GM12878 (cell line): ENCODE results near the gene KIDINS220. TPM values are rescaled to one million over a fixed set of nuclear protein-coding genes. Genes with fewer than 3 reads are reported as not detected.

Experiments
- ATAC-seq: fragments of 200-7000 bp; cut with Tn5 transposase; 3 replicates; pipeline ENCODE4 v1.9.1; 2020; ENCODE audit warnings: mild to moderate bottlenecking, moderate library complexity
- BruUV-seq: library from RNA; stranded (reverse); fragments of 400-500 nt; replicated peaks from 2 replicates; lab custom pipeline; 2021; lab: Mats Ljungman, UMichigan
- CTCF ChIA-PET: fragments of 300-600 bp; sonication (Branson Sonifier 250); formaldehyde crosslinking; extraction: SDS; loops from one replicate; lab custom pipeline; 2021; ENCODE audit warnings: inconsistent platforms; lab: Yijun Ruan, JAX
- POLR2A ChIA-PET: fragments of 350-600 bp; formaldehyde crosslinking; extraction: SDS; loops from one replicate; lab custom pipeline; 2021; ENCODE audit warnings: inconsistent platforms; lab: Charles Lee
- RAD21 ChIA-PET: fragments of 300-600 bp; sonication (Branson Sonifier 250); formaldehyde crosslinking; loops from one replicate; lab custom pipeline; 2023; ENCODE audit warnings: antibody characterized with exemption; ENCODE audit not compliant: unreplicated experiment; lab: Charles Lee
- SMC1A ChIA-PET: fragments of 300-600 bp; sonication (Branson Sonifier 250); formaldehyde crosslinking; loops from one replicate; lab custom pipeline; 2023; ENCODE audit not compliant: unreplicated experiment, uncharacterized antibody; lab: Charles Lee
- DNase-seq: peaks from one replicate; pipeline ENCODE4 v3.0.0-alpha.2; 2011; ENCODE audit warnings: low read depth, low spot score
- FAIRE-seq: peaks from 3 replicates; lab custom pipeline; 2011; peaks lifted over from hg19 to GRCh38; lab: Jason Lieb, UNC
- H2AFZ ChIP-seq: 2 replicates; pipeline ENCODE4 v1.6.0; 2011; ENCODE audit warnings: low read depth, low read length, control low read depth; ENCODE audit not compliant: control insufficient read depth
- H3K27ac ChIP-seq: 2 replicates; pipeline ENCODE4 v1.5.1; 2011; ENCODE audit warnings: control low read depth; ENCODE audit not compliant: control insufficient read depth, insufficient read depth
- H3K27me3 ChIP-seq, 2 experiments: replicated peaks in 1 of 2; 2 replicates each; pipeline versions ENCODE4 v1.6.0 to v1.6.1; 2011; ENCODE audit warnings: low read length in 1 of 2; ENCODE audit not compliant: control insufficient read depth in 2 of 2, insufficient read depth in 2 of 2
- H3K36me3 ChIP-seq, 2 experiments: 2 replicates each; pipeline ENCODE4 v1.5.1; 2011; ENCODE audit warnings: low read length in 1 of 2; ENCODE audit not compliant: control insufficient read depth in 2 of 2, insufficient read depth in 2 of 2
- H3K4me1 ChIP-seq: 2 replicates; pipeline ENCODE4 v1.6.1; 2011; ENCODE audit warnings: mild to moderate bottlenecking, low read length, moderate library complexity, mixed read lengths; ENCODE audit not compliant: control insufficient read depth, insufficient read depth
- H3K4me2 ChIP-seq: 2 replicates; pipeline ENCODE4 v1.6.0; 2011; ENCODE audit warnings: control low read depth; ENCODE audit not compliant: control insufficient read depth, insufficient read depth
- H3K4me3 ChIP-seq: fragments of 200-600 bp; sonication (generic); 2 replicates; pipeline ENCODE4 v1.5.1; 2016
- H3K79me2 ChIP-seq: 2 replicates; pipeline ENCODE4 v1.6.0; 2011; ENCODE audit warnings: low read length; ENCODE audit not compliant: control insufficient read depth, insufficient read depth
- H3K9ac ChIP-seq: 2 replicates; pipeline ENCODE4 v1.8.0; 2011; ENCODE audit warnings: low read length, control low read depth, mixed read lengths; ENCODE audit not compliant: control insufficient read depth, insufficient read depth
- H3K9me3 ChIP-seq: replicated peaks from 3 replicates; pipeline ENCODE4 v1.5.1; 2011; ENCODE audit warnings: mild to moderate bottlenecking, low read length; ENCODE audit not compliant: control insufficient read depth, insufficient read depth
- H4K20me1 ChIP-seq: 2 replicates; pipeline ENCODE4 v1.6.0; 2011; ENCODE audit not compliant: control insufficient read depth, insufficient read depth
- ATF2 ChIP-seq: IDR thresholded peaks from 2 replicates; pipeline ENCODE4 v1.6.1; 2012; ENCODE audit warnings: low read length, inconsistent platforms
- BCLAF1 ChIP-seq: fragments of 450-650 bp; IDR thresholded peaks from 2 replicates; pipeline ENCODE4 v1.6.1; 2017; ENCODE audit warnings: antibody characterized with exemption, mild to moderate bottlenecking, moderate library complexity
- CREM ChIP-seq: IDR thresholded peaks from 2 replicates; pipeline ENCODE4 v1.6.1; 2014; ENCODE audit warnings: antibody characterized with exemption, low read depth
- E2F8 ChIP-seq: fragments of 450-650 bp; IDR thresholded peaks from 2 replicates; pipeline ENCODE4 v1.6.1; 2018; ENCODE audit warnings: mild to moderate bottlenecking, low read depth, moderate library complexity; ENCODE audit not compliant: partially characterized antibody
- EGR1 ChIP-seq, 2 experiments: IDR thresholded peaks; 1 replicate in 1 of 2; 2 replicates in 1 of 2; pipeline ENCODE4 v1.6.1; 2011 to 2012; ENCODE audit warnings: low read depth in 2 of 2, low read length in 2 of 2, borderline replicate concordance in 1 of 2, mild to moderate bottlenecking in 1 of 2, moderate library complexity in 1 of 2
- JUND ChIP-seq: IDR thresholded peaks from 2 replicates; pipeline ENCODE4 v1.6.1; 2012; ENCODE audit warnings: low read depth, mild to moderate bottlenecking, low read length, improper control_type of control experiment, moderate library complexity
- YY1 ChIP-seq: IDR thresholded peaks from 2 replicates; pipeline ENCODE4 v1.6.1; 2011; ENCODE audit warnings: low read depth, mild to moderate bottlenecking, low read length
- ZBTB4 ChIP-seq: fragments of 450-650 bp; formaldehyde crosslinking; IDR thresholded peaks from 2 replicates; pipeline ENCODE4 v1.4.0; 2022; ENCODE audit warnings: mild to moderate bottlenecking, moderate library complexity
- ZNF384 ChIP-seq: IDR thresholded peaks from 2 replicates; pipeline ENCODE4 v1.6.1; 2012; ENCODE audit warnings: low read depth, mild to moderate bottlenecking, low read length, improper control_type of control experiment, borderline replicate concordance
- in situ Hi-C: fragments of 300-500 bp; cut with MboI; formaldehyde crosslinking; loops from 9 replicates; pipeline ENCODE4 v1.14.3; 2018; ENCODE audit warnings: mixed read lengths
- intact Hi-C: fragments of 100-400 bp; cut with micrococcal nuclease; formaldehyde crosslinking; loops from one replicate; pipeline ENCODE4 v1.14.2; 2022; ENCODE audit not compliant: unreplicated experiment
- polyA plus RNA-seq, 11 experiments: library from polyadenylated mRNA; depleted of rRNA in 4 of 11; unstranded in 6 of 11; stranded (reverse) in 5 of 11; fragments of >200 nt; fragmentation: Nextera tagmentation in 4 of 11; fragmentation: Illumina TruSeq in 1 of 11; extraction: Ambion mirVana in 4 of 11; extraction: Trizol in 1 of 11; gene quantifications; 1 replicate in 1 of 11; 2 replicates in 10 of 11; pipeline versions ENCODE4 v1.2.1 to v1.2.3, GENCODE V29; 2011 to 2016; ENCODE audit warnings: inconsistent platforms in 2 of 11, missing spikeins in 2 of 11, low read depth in 1 of 11
- total RNA-seq, 4 experiments: library from RNA; depleted of rRNA in 3 of 4; stranded (reverse); fragments of >200 nt in 3 of 4; fragmentation: Illumina TruSeq in 1 of 4; extraction: Trizol in 1 of 4; gene quantifications; 2 replicates each; pipeline versions ENCODE4 v1.2.1 to v1.2.3, GENCODE V29; 2013 to 2021

Gene KIDINS220
- total and polyA plus RNA-seq, 10 of the 15 experiments (the other 5 are each of a cell fraction or from before 2014, with no cell fraction given), result 6.0 to 31.2 (median 16.0) TPM

GRCh38 chr2:8756230-8756629 is 81.2 kb downstream of the KIDINS220 start:
- Histone ChIP-seq H3K36me3 (peaks cover 0 to 1% of the 10 kb centered on the region in 2 experiments; a peak in 2 of 4 replicates), H2AFZ (no peak overlapping the region), H4K20me1 (no peaks in the 10 kb centered on the region), H3K4me1 (peaks cover 18% of the 10 kb centered on the region), H3K4me3 (no peak overlapping the region), H3K9ac (no peak overlapping the region), H3K9me3 (no peaks in the 10 kb centered on the region; the same call in 2 of the 3 replicates), H3K27me3 (no peaks in the 10 kb centered on the region), H3K79me2 (no peaks in the 10 kb centered on the region), H3K4me2 (no peak overlapping the region), H3K27ac (no peak overlapping the region)
- RAD21 ChIA-PET, result interaction anchor here (0.5 kb wide), 1 partner anchor 227 kb away, joined by 4 read pairs; no protein-coding TSS in a partner anchor
- POLR2A ChIA-PET, result no interaction called here
- in situ Hi-C loops (no loop called here), intact Hi-C loops (loop anchor here (10.0 kb wide), 1 partner anchor 271 kb away; no protein-coding TSS in a partner anchor)
- no peak for FAIRE-seq
- CTCF ChIA-PET, result interaction anchor here (0.9 to 1.9 kb wide), 3 partner anchors 11 to 63 kb away, joined by 3 to 4 read pairs (median 3); no protein-coding TSS in a partner anchor
- ATAC-seq, result no peak
- BruUV-seq, result no TSS peak
- SMC1A ChIA-PET, result interaction anchor here (1.3 kb wide), 1 partner anchor 63 kb away, joined by 3 read pairs; no protein-coding TSS in a partner anchor
- DNase-seq, result no peak
- TF ChIP-seq ATF2, result no peak
- no peak for TF ChIP-seq CREM
- TF ChIP-seq EGR1 (IDR thresholded peaks at IDR 0.05; ENCODE audit: borderline replicate concordance in 1 of 2, low read depth in 2 of 2, low read length in 2 of 2), result no peak
- TF ChIP-seq BCLAF1, result no peak
- no peak for TF ChIP-seq E2F8
- TF ChIP-seq ZBTB4, result no peak
- no peak for TF ChIP-seq JUND
- no peak for TF ChIP-seq ZNF384
- TF ChIP-seq YY1, result no peak
